Umbilical cord (tissue), 2 donors: ENCODE results near the gene MED15. TPM values are rescaled to one million over a fixed set of nuclear protein-coding genes. Genes with fewer than 3 reads are reported as not detected.
"Not testable (repeated sequence)": the region's sequence is repeated elsewhere in the genome, so short reads cannot be mapped to it uniquely, and the experiment has no call there.

ENCODE experiments used
- DNase-seq: peaks from one replicate; pipeline ENCODE4 v3.0.0-alpha.2; 2015; ENCODE audit warnings: low spot score
- total RNA-seq: library from RNA; depleted of rRNA; stranded (reverse); fragments of >200 nt; gene quantifications from one replicate; pipeline ENCODE4 v1.2.3, GENCODE V29; 2014; ENCODE audit warnings: low replicate concordance; ENCODE audit not compliant: insufficient read depth

The MED15 gene, protein sequence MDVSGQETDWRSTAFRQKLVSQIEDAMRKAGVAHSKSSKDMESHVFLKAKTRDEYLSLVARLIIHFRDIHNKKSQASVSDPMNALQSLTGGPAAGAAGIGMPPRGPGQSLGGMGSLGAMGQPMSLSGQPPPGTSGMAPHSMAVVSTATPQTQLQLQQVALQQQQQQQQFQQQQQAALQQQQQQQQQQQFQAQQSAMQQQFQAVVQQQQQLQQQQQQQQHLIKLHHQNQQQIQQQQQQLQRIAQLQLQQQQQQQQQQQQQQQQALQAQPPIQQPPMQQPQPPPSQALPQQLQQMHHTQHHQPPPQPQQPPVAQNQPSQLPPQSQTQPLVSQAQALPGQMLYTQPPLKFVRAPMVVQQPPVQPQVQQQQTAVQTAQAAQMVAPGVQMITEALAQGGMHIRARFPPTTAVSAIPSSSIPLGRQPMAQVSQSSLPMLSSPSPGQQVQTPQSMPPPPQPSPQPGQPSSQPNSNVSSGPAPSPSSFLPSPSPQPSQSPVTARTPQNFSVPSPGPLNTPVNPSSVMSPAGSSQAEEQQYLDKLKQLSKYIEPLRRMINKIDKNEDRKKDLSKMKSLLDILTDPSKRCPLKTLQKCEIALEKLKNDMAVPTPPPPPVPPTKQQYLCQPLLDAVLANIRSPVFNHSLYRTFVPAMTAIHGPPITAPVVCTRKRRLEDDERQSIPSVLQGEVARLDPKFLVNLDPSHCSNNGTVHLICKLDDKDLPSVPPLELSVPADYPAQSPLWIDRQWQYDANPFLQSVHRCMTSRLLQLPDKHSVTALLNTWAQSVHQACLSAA
- 24.3 TPM for total RNA-seq

DNA sequence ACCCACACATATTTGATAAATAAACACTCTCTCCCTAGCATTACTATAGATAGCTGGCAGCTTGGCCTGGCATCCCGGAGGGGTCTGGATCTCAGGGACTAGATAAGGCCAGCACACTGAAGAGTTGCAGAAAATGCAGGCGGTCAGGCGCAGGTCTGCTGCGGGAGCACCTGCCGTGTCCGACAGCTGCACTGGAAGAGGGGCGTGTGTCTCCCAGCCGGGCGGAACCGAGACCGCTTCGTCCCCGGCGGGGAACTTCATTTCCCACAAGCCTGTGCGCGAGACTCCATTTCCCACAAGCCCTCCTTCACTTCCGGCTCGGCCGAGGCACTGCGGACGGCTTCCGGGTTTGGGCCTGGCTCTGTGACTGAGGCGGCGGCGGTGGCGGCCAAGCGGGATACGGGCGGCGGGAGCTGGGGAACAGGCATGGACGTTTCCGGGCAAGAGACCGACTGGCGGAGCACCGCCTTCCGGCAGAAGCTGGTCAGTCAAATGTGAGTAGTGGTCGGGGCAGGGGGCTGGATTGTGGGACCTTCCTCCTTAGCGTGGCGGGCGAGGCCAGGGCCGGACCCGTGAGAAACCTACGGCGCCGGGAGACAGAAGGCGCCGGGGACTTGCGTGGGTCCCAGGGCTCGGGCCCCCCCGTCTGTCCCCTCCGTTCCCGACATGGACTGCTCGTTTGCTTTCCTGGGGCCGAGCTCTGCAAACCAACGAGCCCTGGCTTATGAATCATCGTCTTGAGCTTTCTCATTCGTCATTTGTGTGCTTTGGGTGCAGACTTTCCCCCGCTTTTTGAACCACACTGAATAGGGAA is at the start of gene MED15:
MED15 (plus strand) TSS at position 358 of the 814 bp plus-strand sequence; CDS start at position 427, 69 bp downstream.
- peak; percentile 95 for DNase-seq

DNA sequence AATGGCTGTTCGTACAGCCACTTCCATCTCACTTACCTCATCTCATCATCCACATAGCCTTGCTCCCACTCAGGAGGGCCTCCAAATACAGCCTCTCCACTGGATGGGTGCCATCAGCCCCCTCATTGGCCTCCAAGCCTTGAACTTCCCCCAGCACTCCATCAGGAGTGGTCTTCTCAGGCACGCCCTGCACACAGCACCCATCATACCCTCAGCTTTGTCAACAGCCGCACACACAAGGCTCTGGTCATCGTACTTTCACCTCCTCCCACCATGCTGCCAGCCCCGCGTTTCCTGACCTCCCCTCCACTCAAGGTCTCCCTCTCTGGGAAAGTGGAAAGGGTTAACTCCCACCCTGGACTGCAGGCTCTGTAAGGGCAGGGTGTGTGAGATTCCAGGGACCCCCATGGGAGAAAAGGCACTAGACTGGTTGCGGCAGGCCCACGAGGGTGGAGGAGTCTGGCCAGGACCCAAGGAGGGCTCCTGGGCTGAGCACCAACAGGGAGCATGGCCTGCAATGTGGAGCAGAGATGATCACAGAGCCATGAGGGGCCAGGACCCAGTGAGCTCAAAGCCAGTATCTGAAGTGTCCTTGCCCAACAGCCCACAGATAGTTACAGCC is 48.8 kb upstream of the MED15 start:
- DNase-seq, result no peak

DNA sequence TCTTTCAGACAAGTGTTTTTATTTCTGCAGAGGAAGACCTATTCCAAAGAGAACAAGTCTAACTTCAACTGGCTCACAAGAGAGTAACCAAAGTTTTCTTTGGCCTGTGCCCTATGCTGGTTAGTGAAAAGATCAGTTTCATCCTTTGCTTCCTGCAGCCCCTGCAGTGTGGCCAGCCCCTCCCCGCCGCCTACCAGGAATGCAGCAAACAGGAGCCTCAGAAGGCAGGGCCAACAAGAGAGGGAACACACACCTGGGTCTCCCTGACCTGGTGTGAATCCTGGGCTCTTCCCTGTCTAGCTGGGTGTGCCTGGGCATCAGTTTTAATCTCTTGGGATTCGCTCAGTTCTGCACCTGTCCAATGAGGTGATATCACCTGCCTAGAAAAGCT is 48.3 kb upstream of the MED15 start:
- DNase-seq, result no peak

DNA sequence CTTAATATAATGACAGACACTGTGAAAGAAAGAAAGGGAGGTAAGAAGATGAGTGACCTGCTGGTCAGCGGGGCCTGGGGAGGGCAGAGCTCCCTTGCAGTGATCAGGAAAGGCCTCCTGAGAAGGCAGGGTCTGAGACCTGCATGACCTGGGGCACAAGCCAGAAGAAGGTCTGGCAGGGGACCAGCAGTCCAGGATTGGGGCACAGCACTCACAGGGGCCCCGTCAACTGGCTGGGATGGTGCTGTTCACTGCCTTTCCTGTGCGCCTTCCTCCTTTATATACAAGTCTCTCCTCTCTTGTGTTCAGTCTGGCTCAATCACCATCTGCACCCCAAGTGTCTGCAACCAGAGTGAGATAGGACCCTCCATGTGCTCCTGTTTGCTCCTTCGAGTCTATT is 47.5 kb upstream of the MED15 start:
- no peak for DNase-seq

DNA sequence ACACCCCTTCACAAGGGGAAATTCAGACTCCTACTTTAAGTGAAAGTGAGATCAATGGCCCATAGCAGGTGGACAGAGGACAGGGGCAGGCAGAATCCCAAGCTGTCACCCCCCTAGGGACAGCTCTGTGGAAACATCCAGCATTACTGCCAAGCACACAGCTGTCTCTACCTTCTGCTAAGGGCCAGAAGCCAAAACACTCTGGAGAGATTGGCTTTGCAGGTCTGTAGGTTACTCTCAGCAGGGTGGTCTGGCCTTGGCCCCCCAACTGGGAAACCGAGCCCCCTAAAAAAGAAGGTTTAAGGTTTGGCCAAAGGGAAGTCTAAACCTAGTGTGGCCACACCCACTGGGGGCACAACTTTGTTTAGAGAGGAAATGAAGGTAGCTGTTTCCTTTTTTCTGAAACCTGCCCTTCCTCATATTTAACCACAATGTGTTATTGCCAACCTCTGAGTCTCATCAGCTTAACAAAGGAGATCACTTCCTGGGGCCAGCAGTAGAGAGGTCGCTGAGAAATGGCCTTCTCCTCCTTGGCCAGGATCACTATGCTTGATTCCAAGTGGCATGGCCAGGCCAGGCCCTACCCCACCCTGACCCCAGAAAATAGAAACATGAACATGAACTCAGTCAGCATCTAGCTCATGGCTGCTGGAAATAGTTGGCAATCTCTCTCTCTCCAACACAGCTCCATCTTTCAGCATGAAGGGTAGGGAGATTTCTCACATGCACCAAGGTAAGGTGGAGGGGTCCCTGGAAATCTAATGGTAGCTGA is 43.9 kb upstream of the MED15 start:
- no peak for DNase-seq

DNA sequence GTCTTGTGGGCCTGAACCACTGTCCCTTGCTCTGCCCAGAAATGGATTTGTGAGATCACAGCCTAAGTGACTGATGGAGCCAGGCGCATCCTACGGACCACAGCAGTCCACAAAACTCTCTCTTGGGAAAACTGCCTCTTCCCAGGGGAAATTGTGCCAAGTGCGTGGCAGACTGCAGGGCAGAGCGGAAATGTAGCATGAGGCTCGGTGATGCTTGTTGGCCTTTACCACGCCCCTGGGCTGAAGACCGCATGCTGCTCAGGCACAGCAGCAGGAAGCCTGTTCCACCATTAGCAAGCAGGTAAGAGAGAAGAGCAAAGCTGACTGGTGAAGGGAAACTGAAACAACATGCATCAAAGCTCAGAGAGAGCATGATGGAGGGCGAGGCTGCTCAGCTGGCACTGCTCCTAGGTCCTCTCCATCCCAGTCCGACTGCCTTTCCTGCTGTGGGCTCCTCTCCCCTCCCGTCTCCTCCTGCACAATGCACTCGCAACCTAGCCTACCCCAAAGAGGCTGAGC is 43.3 kb upstream of the MED15 start:
- DNase-seq, result no peak

DNA sequence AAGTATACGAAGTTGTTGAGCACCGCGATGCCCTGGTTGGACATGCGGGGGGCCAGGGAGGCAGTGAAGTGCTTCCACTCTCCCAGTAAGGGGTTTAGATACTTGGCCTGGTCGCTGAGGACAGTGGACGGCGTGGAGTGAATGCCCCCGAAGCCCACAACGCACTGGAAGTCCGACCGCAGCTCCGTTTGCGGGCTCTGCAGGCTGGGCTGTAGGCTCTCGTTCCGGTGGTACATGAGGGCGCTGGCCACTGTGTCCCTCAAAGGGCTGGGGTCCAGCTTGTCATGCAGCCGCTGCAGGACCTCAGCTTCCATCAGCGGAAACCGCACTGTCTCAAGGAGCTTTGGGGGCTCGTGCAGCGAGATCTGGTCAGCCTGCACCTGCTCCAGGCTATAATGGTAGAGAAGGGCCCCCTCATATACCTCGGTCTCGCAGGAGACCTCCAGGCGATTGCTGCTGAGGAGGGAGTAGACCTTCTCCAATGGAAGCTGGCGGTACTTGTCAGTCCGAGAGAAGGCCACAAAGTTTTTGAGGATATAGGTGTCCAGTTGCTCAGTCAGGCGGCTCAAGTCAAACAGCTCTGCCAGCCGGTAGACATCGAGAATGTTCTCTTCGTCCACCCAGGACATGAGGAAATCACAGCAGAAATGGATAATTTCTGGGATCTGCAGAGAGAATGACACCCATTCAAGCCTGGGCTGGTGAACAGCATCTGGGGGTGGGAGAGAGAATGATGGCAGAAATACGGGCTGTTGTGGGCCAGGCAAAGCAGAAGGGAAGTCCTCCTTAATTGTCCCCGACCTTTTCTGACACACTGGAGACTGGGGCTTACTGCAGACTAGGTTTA is 42.3 kb upstream of the MED15 start:
- DNase-seq, result no peak

DNA sequence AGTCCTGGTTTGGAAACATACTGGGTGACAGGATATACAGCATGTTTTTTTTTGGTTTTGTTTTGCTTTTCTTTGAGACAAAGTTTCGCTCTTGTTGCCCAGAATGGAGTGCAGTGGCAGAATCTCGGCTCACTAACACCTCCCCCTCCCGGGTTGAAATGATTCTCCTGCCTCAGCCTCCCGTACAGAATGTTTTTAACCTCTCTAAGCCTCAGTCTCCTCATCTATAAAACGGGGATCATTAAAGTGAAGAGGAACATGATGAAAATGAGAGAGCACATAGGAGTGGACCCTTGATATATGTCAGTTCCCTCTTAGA is 41.7 kb upstream of the MED15 start:
- DNase-seq, result no peak

DNA sequence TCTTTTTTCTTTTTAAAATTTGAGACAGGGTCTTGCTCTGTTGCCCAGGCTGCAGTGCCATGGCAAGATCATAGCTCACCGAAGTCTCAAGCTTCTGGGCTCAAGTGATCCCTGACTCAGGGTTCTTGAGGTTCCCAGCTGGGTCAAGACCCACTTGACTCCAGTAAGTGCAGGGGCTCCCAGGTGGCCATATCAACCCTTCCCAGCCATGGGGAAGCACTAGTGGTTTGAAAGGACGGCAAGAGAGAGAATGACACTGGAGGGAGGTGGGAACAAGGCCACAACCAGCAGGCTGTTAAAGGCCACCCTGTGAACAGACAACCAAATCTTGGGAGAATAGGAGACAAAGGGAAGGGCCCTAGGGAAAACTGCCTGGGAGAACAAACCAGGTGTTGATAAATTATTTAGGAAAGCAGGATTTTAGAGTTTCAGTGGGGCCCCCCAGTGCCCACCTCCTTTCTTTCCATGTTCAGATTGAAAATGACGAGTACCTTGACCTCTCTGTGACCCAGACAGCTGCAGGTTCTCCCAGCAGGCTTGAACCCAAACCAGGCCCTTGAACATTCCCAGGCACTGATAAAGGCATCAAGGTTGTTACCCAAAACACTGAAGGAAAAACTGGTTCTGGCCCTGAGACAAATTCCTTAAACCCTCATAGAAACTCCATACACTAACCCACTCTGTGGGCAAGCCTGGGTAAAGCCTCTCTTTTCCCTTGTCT is 40.6 kb upstream of the MED15 start:
- DNase-seq, result no peak

DNA sequence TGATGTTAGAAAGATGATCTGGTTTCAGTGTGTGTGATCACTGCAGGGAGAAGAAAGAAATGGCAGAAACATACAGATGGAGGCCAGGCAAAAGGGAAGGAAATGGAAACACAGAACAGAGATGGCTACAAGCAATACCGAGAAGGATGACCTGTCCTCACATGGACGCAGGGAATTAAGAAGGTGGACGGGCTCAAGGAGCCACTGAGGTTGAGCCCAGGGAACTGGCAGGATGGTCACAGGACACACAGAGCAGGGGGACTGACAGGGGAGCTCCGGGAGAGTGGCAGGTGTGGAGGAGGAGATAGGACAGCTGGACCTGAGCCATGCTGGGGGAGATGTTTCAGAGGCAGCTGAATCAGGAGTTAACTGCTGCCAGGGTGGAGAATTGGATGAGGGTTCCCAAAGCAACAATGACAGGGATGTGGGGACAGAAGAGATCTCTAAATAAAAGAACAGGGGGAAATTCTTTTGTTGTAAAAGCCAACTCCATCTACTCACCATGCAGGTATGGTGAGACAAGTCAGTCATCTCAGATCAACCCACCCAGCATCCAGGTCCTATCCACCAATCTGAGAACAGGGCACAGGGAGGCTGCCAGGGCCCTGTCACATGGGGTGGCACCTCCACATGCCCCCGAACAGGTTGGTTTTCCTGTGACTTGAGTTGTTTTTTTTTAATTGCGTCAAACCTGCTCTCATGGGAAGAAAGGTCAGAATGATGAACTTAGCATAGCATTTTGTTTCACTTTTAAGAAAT is 38.1 kb upstream of the MED15 start:
- DNase-seq, result no peak

DNA sequence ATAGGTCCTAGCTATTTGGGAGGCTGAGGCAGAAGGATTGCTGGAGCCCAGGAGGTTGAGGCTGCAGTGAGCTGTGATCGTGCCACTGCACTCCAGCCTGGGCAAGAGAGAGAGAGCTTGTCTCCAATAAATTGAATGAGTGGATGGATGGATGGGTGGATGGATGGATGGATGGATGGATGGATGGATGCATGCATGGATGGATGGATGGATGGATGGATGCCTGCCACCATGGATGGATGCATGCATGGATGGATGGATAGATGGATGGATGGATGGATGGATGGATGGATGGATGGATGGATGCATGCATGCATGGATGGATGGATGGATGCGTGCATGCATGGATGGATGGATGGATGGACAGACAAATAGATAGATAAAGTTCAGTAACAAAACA is 36.9 kb upstream of the MED15 start:
- DNase-seq, result not testable (repeated sequence)

DNA sequence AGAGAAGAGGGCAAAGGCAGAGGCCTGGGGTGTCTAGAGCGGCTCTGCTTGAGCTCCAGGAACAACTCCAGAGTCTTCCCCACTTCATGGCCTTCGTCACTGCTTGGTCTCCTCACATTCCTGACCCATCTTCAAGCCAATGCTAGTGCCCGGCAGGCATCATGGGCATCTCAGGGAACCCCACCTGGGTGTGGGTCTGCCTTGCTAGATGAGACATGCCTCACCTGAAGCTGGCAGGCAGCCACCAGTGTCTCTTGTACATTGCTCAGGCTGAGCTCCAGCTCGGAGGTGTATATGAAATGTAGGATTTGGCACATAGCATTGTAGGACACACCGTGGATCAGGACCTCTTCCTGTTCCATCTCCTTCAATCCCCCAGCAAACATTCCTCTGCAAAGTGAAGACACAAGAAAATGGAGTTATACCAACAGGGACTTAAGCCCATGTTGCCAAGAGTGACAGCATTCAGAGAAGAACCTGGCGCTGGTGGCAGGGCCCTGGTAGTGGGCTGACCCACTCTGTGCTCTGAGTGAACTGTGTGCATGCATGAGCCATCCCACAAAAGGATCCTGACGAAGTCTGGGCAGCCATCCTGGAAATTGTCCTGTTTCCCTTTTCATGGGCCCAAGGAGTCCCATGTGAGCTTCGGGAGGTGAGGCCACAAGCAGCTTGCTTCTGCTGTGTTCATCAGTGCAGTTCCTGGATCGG is 36.1 kb upstream of the MED15 start:
- DNase-seq, result no peak

DNA sequence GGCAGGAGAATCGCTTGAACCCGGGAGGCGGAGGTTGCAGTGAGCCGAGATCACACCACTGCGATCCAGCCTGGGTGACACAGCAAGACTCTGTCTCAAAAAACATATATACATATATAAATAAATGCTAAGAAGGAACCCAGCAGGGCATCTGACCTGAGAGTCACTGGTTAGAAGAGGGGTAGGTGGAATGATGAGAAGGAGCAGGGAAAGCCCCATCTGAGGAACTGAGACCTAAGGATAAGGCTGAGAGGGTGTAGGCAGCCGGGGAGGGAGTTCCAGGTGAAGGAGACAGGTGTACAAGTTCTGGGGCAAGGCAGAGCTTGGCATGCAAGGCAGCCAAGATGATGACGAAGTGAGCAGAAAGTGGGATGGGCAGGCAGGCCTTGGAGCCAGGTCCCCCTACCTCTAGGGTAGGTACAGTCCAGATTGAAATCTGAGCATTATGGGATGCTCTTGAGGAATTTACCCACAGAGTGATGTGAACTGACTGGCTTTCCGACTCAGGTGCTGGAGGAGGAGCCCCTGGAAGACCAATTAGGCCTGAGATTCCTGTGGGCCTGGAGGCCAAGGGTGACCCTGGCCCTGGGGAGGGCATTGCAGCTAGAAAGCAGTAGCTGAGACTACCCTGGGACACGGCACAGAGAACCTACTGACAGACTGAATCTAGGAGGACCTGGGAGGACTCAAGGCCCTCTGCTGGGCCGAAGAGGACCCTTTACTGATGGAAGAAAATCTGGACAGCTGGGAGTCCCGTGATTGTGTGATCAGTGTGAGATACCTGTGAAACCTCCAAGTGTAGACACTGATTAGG is 34.6 kb upstream of the MED15 start:
- DNase-seq, result no peak

DNA sequence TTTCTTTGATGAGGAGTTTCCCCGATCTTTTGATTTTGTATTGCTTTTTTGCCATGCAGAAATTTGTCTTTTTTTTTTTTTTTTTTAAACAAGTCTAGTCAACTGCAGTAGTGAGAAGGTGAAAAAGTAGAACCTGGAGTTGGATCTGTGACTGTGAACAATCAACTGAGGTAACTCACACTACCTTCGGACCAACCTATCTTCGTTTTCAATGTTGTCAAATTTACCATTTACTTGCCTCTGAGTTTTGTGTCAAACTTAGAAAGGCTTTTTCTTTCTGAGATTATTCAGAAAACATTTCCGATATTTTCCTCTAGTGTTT is 32.3 kb upstream of the MED15 start:
- no peak for DNase-seq

DNA sequence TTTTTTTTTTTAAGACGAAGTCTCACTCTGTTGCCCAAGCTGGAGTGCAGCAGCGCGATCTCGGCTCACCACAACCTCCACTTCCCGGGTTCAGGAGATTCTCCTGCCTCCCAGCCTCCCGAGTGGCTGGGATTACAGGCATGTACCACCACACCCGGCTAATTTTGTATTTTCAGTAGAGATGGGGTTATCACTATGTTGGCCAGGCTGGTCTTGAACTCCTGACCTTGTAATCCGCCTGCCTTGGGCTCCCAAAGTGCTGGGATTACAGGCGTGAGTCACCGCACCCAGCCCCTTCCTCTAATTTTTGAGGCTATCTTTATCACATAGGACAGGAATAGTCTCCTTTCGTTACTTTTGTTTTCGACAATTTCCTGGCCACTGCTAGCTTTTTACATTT is 31.8 kb upstream of the MED15 start:
- DNase-seq, result not testable (repeated sequence)

DNA sequence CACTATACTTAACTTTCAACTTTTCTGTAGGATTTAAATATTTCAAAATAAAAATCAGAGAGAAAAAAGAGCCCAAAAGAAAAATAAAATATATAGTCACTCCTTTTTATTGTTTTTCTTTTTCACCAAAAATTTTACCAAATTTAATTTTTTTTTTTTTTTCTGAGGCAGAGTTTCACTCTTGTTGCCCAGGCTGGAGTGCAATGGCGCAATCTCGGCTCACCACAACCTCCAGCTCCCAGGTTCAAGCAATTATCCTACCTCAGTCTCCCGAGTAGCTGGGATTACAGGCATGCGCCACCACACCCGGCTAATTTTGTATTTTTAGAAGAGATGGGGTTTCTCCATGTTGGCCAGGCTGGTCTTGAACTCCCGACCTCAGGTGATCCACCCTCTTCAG is 29.4 kb upstream of the MED15 start:
- DNase-seq, result not testable (repeated sequence)

DNA sequence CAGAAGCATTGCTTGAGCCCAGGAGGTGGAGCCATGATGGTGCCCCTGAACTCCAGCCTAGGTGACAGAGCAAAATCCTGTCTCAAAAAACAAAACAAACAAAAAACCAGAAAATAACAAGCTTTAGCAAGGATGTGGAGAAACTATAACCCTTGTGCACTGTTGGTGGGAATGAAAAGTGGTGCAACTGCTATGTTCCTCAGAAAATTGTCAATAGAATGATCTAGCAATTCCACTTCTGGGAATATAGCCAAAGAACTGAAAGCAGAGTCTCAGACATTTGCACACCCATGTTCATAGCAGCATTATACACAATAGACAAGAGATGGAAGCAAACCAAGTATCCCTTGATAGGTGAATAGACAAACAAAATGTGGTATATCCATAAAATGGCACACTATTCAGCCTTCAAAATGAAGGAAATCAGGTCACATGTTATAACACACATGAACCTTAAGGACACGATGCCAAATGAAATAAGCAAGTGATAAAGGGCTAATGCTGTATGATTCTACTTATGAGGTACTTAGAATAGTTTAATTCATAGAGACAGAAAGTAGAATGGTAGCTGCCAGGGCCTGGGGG is 27.7 kb upstream of the MED15 start:
- DNase-seq, result no peak
